SK-N-SH (cell line): ENCODE measurements around the gene SPATA13. TPM values are rescaled to one million over a fixed set of nuclear protein-coding genes. Genes with fewer than 3 reads are reported as not detected.

Experiments
- CTCF ChIA-PET: fragments of 300-600, 350-600 bp; formaldehyde crosslinking; extraction: SDS; loops from one replicate; lab custom pipeline; 2021; lab: Yijun Ruan, JAX
- POLR2A ChIA-PET: fragments of 350-600 bp; sonication (Branson Sonifier 250); formaldehyde crosslinking; extraction: SDS; loops from one replicate; lab custom pipeline; 2020; ENCODE audit warnings: antibody characterized with exemption, inconsistent platforms; lab: Yijun Ruan, JAX
- DNase-seq: peaks from one replicate; pipeline ENCODE4 v3.0.0; 2012
- H2AFZ ChIP-seq: fragments of 200-600 bp; sonication (generic); 2 replicates; pipeline ENCODE4 v1.8.1; 2016; ENCODE audit warnings: antibody characterized with exemption, mild to moderate bottlenecking, low read depth
- H3F3A ChIP-seq: fragments of 200-600 bp; sonication (generic); replicated peaks from 2 replicates; pipeline ENCODE3; 2016; ENCODE audit warnings: antibody characterized with exemption, mild to moderate bottlenecking; ENCODE audit not compliant: insufficient read depth
- H3K27ac ChIP-seq, 2 experiments: fragments of 200-500 bp in 1 of 2; fragments of 200-600 bp in 1 of 2; sonication (Bioruptor generic) in 1 of 2; sonication (generic), shearing (Covaris generic) in 1 of 2; 2 replicates each; pipeline versions ENCODE4 v1.5.1 to v1.6.1; 2014 to 2016; ENCODE audit warnings: low read depth in 2 of 2, inconsistent platforms in 1 of 2, low read length in 1 of 2, mild to moderate bottlenecking in 1 of 2, mixed read lengths in 1 of 2
- H3K27me3 ChIP-seq: fragments of 200-600 bp; sonication (generic), shearing (Covaris generic); 2 replicates; pipeline ENCODE4 v1.6.1; 2016; ENCODE audit warnings: mixed run types; ENCODE audit not compliant: insufficient read depth
- H3K36me3 ChIP-seq, 2 experiments: fragments of 200-500 bp in 1 of 2; fragments of 200-600 bp in 1 of 2; sonication (Bioruptor generic) in 1 of 2; sonication (generic) in 1 of 2; replicated peaks in 1 of 2; 2 replicates each; pipeline versions ENCODE3 to v1.5.1; 2014 to 2016; ENCODE audit warnings: low read length in 1 of 2, mild to moderate bottlenecking in 1 of 2; ENCODE audit not compliant: insufficient read depth in 2 of 2, control insufficient read depth in 1 of 2
- H3K4me1 ChIP-seq, 2 experiments: fragments of 200-500 bp in 1 of 2; fragments of 200-600 bp in 1 of 2; sonication (Bioruptor generic) in 1 of 2; sonication (generic), shearing (Covaris generic) in 1 of 2; 2 replicates each; pipeline versions ENCODE4 v1.5.1 to v1.6.1; 2014 to 2016; ENCODE audit warnings: low read depth in 1 of 2, low read length in 1 of 2, mixed run types in 1 of 2; ENCODE audit not compliant: insufficient read depth in 2 of 2, control insufficient read depth in 1 of 2
- H3K4me2 ChIP-seq: fragments of 200-600 bp; sonication (generic), shearing (Covaris generic); 2 replicates; pipeline ENCODE4 v1.6.1; 2017; ENCODE audit warnings: mixed run types
- H3K4me3 ChIP-seq, 2 experiments: fragments of 200-500 bp in 1 of 2; fragments of 200-600 bp in 1 of 2; sonication (Bioruptor generic) in 1 of 2; sonication (generic), shearing (Covaris generic) in 1 of 2; 2 replicates each; pipeline versions ENCODE4 v1.5.1 to v1.8.1; 2014 to 2016; ENCODE audit warnings: low read depth in 2 of 2, inconsistent platforms in 1 of 2, low read length in 1 of 2, mild to moderate bottlenecking in 1 of 2, mixed read lengths in 1 of 2, moderate library complexity in 1 of 2
- H3K79me2 ChIP-seq: fragments of 200-600 bp; sonication (generic); 2 replicates; pipeline ENCODE4 v1.8.1; 2017; ENCODE audit warnings: mild to moderate bottlenecking; ENCODE audit not compliant: insufficient read depth
- H3K9ac ChIP-seq: fragments of 200-600 bp; sonication (generic); 2 replicates; pipeline ENCODE4 v1.6.1; 2017; ENCODE audit warnings: mixed run types
- H3K9me2 ChIP-seq: fragments of 200-600 bp; sonication (generic); 2 replicates; pipeline ENCODE4 v1.6.1; 2017; ENCODE audit warnings: mixed run types
- H3K9me3 ChIP-seq: fragments of 200-600 bp; sonication (generic); 2 replicates; pipeline ENCODE4 v1.6.1; 2017; ENCODE audit warnings: mixed run types, mild to moderate bottlenecking, moderate library complexity
- H4K20me1 ChIP-seq: fragments of 200-600 bp; sonication (generic); 2 replicates; pipeline ENCODE4 v1.6.1; 2017; ENCODE audit warnings: mild to moderate bottlenecking, mixed run types; ENCODE audit not compliant: insufficient read depth
- ELF1 ChIP-seq: IDR thresholded peaks from 2 replicates; pipeline ENCODE4 v1.4.0; 2012
- FOSL2 ChIP-seq: IDR thresholded peaks from 2 replicates; pipeline ENCODE4 v1.4.0; 2012; ENCODE audit warnings: low read depth, mild to moderate bottlenecking, moderate library complexity, borderline replicate concordance
- FOXJ3 ChIP-seq: sonication (generic); formaldehyde crosslinking; IDR thresholded peaks from 2 replicates; pipeline ENCODE4 v1.5.1; 2020; ENCODE audit warnings: mild to moderate bottlenecking, missing genetic modification reagents
- FOXM1 ChIP-seq: IDR thresholded peaks from 2 replicates; pipeline ENCODE4 v1.4.0; 2012; ENCODE audit warnings: low read depth, mild to moderate bottlenecking
- GABPA ChIP-seq: IDR thresholded peaks from 2 replicates; pipeline ENCODE4 v1.4.0; 2012; ENCODE audit warnings: low read depth, mild to moderate bottlenecking
- IRF3 ChIP-seq: fragments of 150-350 bp; IDR thresholded peaks from 2 replicates; pipeline ENCODE4 v1.6.1; 2016; ENCODE audit warnings: mild to moderate bottlenecking, low read depth, low read length
- JUND ChIP-seq: IDR thresholded peaks from 2 replicates; pipeline ENCODE4 v1.4.0; 2012
- MAX ChIP-seq: IDR thresholded peaks from 2 replicates; pipeline ENCODE4 v1.4.0; 2012; ENCODE audit warnings: low read depth
- MEF2A ChIP-seq: IDR thresholded peaks from 2 replicates; pipeline ENCODE4 v1.4.0; 2012; ENCODE audit warnings: low read depth, borderline replicate concordance
- MXI1 ChIP-seq: IDR thresholded peaks from 2 replicates; pipeline ENCODE4 v1.6.1; 2012; ENCODE audit warnings: mild to moderate bottlenecking, low read depth, low read length, improper control_type of control experiment
- NRF1 ChIP-seq: IDR thresholded peaks from 2 replicates; pipeline ENCODE4 v1.6.1; 2012; ENCODE audit warnings: low read depth, mild to moderate bottlenecking, low read length
- PBX3 ChIP-seq: IDR thresholded peaks from 2 replicates; pipeline ENCODE4; 2012
- POLR2AphosphoS5 ChIP-seq: IDR thresholded peaks from 2 replicates; pipeline ENCODE4 v1.6.1; 2012; ENCODE audit warnings: low read depth, low read length
- RAD21 ChIP-seq: IDR thresholded peaks from 2 replicates; pipeline ENCODE4 v1.6.1; 2012; ENCODE audit warnings: mild to moderate bottlenecking, low read length
- RCOR1 ChIP-seq: fragments of 150-350 bp; IDR thresholded peaks from 2 replicates; pipeline ENCODE4 v1.6.1; 2017; ENCODE audit warnings: antibody characterized with exemption, low read length
- REST ChIP-seq: IDR thresholded peaks from 2 replicates; pipeline ENCODE4 v1.6.1; 2012; ENCODE audit warnings: mild to moderate bottlenecking, low read depth, low read length, moderate library complexity
- SMC3 ChIP-seq: IDR thresholded peaks from 2 replicates; pipeline ENCODE4 v1.6.1; 2012; ENCODE audit warnings: low read depth, low read length, improper control_type of control experiment
- TCF12 ChIP-seq: IDR thresholded peaks from 2 replicates; pipeline ENCODE4 v1.4.0; 2012
- YY1 ChIP-seq: IDR thresholded peaks from 2 replicates; pipeline ENCODE4 v1.4.0; 2012; ENCODE audit warnings: low read depth, mild to moderate bottlenecking
- whole genome bisulfite sequencing: methylation state at CpG from one replicate; pipeline ENCODE4 v1.1.6; 2017; ENCODE audit warnings: low lambda C conversion rate; 5-methylcytosine and 5-hydroxymethylcytosine counted together
- polyA plus RNA-seq, 3 experiments: library from polyadenylated mRNA; depleted of rRNA; stranded (reverse); fragments of >200 nt; gene quantifications; 2 replicates each; pipeline ENCODE4 v1.2.3, GENCODE V29; 2012

The SPATA13 gene
- polyA plus RNA-seq, 1 of the 3 experiments (the other 2 are of a cell fraction): 4.3 TPM

- WGBS: 74% methylated on average over 1 of the region's 1 CpG
- Histone ChIP-seq H3K4me3 (no peak overlapping the region), H3K4me1 (peaks cover 0 to 5% of the 10 kb centered on the region in 2 experiments; a peak in 1 of 4 replicates), H3K79me2 (no peaks in the 10 kb centered on the region), H3K36me3 (no peaks in the 10 kb centered on the region), H3F3A (peaks cover 14% of the 10 kb centered on the region), H2AFZ (no peak overlapping the region), H3K27ac (no peak overlapping the region), H3K4me2 (no peak overlapping the region), H3K9ac (no peak overlapping the region), H3K27me3 (no peaks in the 10 kb centered on the region), H3K9me2 (no peaks in the 10 kb centered on the region), H3K9me3 (no peaks in the 10 kb centered on the region), H4K20me1 (no peaks in the 10 kb centered on the region)
- DNase-seq: no peak
- CTCF ChIA-PET: interaction anchor here (0.9 kb wide), 1 partner anchor 9 kb away, joined by 3 read pairs; no protein-coding TSS in a partner anchor
- no peak for TF ChIP-seq RCOR1
- TF ChIP-seq MXI1: no peak
- no peak for TF ChIP-seq MAX
- TF ChIP-seq NRF1: no peak
- TF ChIP-seq PBX3: no peak
- no peak for TF ChIP-seq ELF1
- TF ChIP-seq YY1: no peak
- no peak for TF ChIP-seq GABPA
- no peak for TF ChIP-seq FOXJ3 (CRISPR knock-in tag)
- no peak for TF ChIP-seq SMC3
- TF ChIP-seq POLR2AphosphoS5: no peak
- TF ChIP-seq IRF3: no peak
- TF ChIP-seq REST: no peak
- no peak for TF ChIP-seq FOSL2
- TF ChIP-seq MEF2A: no peak
- no peak for TF ChIP-seq RAD21
- TF ChIP-seq JUND: no peak
- TF ChIP-seq FOXM1: no peak
- no peak for TF ChIP-seq TCF12
- POLR2A ChIA-PET: no interaction called here
Observed at GRCh38 chr13:24237356-24237755, 76.8 kb downstream of the SPATA13 start.
